ENCODE data around the gene GNRHR.

GRCh38 chr4:67723341-67723740 lies 30.8 kb downstream of the GNRHR start:
- TF ChIP-seq CTCF (IDR thresholded peaks at IDR 0.05) (no peak), POLR2A (IDR thresholded peaks at IDR 0.05) (no peak)
